Measurements from ENCODE around the gene AP4M1.

AP4M1 gene

GRCh38 chr7:100126239-100126930 lies 24.9 kb downstream of the AP4M1 start (continued):
- TF ChIP-seq REST (tag by site-specific recombination; IDR thresholded peaks at IDR 0.05) (no peak), BCL6B (tag by site-specific recombination; IDR thresholded peaks at IDR 0.05) (no peak), ZNF398 (tag by site-specific recombination; IDR thresholded peaks at IDR 0.05) (no peak), ZNF311 (tag by site-specific recombination; IDR thresholded peaks at IDR 0.05; ENCODE audit: borderline replicate concordance) (no peak), BCL11A (tag by site-specific recombination; IDR thresholded peaks at IDR 0.05; ENCODE audit: low read depth) (no peak), ZNF16 (tag by site-specific recombination; IDR thresholded peaks at IDR 0.05; ENCODE audit: low read depth) (no peak), ZBTB44 (tag by site-specific recombination; IDR thresholded peaks at IDR 0.05) (peak; percentile 43; the same call in 1 of the 2 replicates), ZBTB49 (tag by site-specific recombination; IDR thresholded peaks at IDR 0.05; ENCODE audit: low read depth) (no peak), ZNF560 (tag by site-specific recombination; IDR thresholded peaks at IDR 0.05; ENCODE audit: borderline replicate concordance) (no peak), KLF8 (tag by site-specific recombination; IDR thresholded peaks at IDR 0.05) (no peak), ZSCAN5A (tag by site-specific recombination; IDR thresholded peaks at IDR 0.05) (0 out of 2 replicates have a peak, but pooled peaks have one; percentile 9), ZBTB6 (tag by site-specific recombination; IDR thresholded peaks at IDR 0.05) (0 out of 2 replicates have a peak, but pooled peaks have one; percentile 22), ZFP37 (tag by site-specific recombination; IDR thresholded peaks at IDR 0.05) (no peak), ZNF600 (tag by site-specific recombination; IDR thresholded peaks at IDR 0.05) (peak; percentile 47; the same call in 1 of the 2 replicates), ZNF626 (tag by site-specific recombination; IDR thresholded peaks at IDR 0.05) (no peak), ZNF148 (tag by site-specific recombination; IDR thresholded peaks at IDR 0.05; ENCODE audit: borderline replicate concordance) (no peak)
